H1 (cell line): ENCODE measurements around the gene MYH7B. TPM values are rescaled to one million over a fixed set of nuclear protein-coding genes. Genes with fewer than 3 reads are reported as not detected.

ENCODE experiments used
- CTCF ChIA-PET: fragments of 300-600 bp; sonication (Branson Sonifier 250); formaldehyde crosslinking; loops from one replicate; lab custom pipeline; 2021; ENCODE audit not compliant: partially characterized antibody; lab: Charles Lee
- POLR2A ChIA-PET: fragments of 300-600 bp; sonication (Branson Sonifier 250); formaldehyde crosslinking; loops from one replicate; lab custom pipeline; 2021; ENCODE audit warnings: inconsistent platforms; ENCODE audit not compliant: partially characterized antibody; lab: Charles Lee
- DNase-seq, 2 experiments: peaks; one replicate each; pipeline versions ENCODE4 v3.0.0 to v3.0.0-alpha.2; 2010 to 2022; ENCODE audit warnings: low spot score in 2 of 2, low read depth in 1 of 2, mixed read lengths in 1 of 2
- FAIRE-seq: peaks from 2 replicates; lab custom pipeline; 2011; peaks lifted over from hg19 to GRCh38; lab: Jason Lieb, UNC
- H2AFZ ChIP-seq: 2 replicates; pipeline ENCODE4 v1.8.1; 2012; ENCODE audit warnings: low read length, inconsistent platforms
- H2AK5ac ChIP-seq: 2 replicates; pipeline ENCODE4 v1.6.1; 2013; ENCODE audit warnings: low read depth, low read length
- H2BK120ac ChIP-seq: replicated peaks from 2 replicates; pipeline ENCODE3; 2013; ENCODE audit warnings: low read depth, low read length, inconsistent platforms
- H2BK12ac ChIP-seq: 2 replicates; pipeline ENCODE4 v1.6.1; 2013; ENCODE audit warnings: low read depth, low read length
- H2BK15ac ChIP-seq: 2 replicates; pipeline ENCODE4 v1.6.1; 2013; ENCODE audit warnings: low read length
- H2BK20ac ChIP-seq: 2 replicates; pipeline ENCODE4 v1.6.1; 2013; ENCODE audit warnings: low read length
- H2BK5ac ChIP-seq: 2 replicates; pipeline ENCODE4 v1.6.1; 2013; ENCODE audit warnings: low read depth, low read length
- H3K14ac ChIP-seq: 2 replicates; pipeline ENCODE4 v1.6.1; 2013; ENCODE audit warnings: inconsistent platforms; ENCODE audit not compliant: insufficient read length
- H3K18ac ChIP-seq: 2 replicates; pipeline ENCODE4 v1.6.1; 2013; ENCODE audit warnings: low read length; ENCODE audit errors: extremely low read depth
- H3K23ac ChIP-seq: 2 replicates; pipeline ENCODE4 v1.6.1; 2013; ENCODE audit warnings: inconsistent platforms; ENCODE audit not compliant: insufficient read length
- H3K23me2 ChIP-seq: 2 replicates; pipeline ENCODE4 v1.6.1; 2013; ENCODE audit warnings: low read depth, low read length
- H3K27ac ChIP-seq: 2 replicates; pipeline ENCODE4 v1.6.1; 2011; ENCODE audit warnings: low read depth, low read length, inconsistent platforms
- H3K27me3 ChIP-seq, 4 experiments: replicated peaks in 1 of 4; 1 replicate in 1 of 4; 2 replicates in 3 of 4; pipeline versions ENCODE4 v1.6.1 to v1.8.1; 2011 to 2013; ENCODE audit warnings: low read length in 3 of 4, mild to moderate bottlenecking in 3 of 4, inconsistent platforms in 2 of 4, mixed read lengths in 2 of 4, moderate library complexity in 1 of 4; ENCODE audit not compliant: control insufficient read depth in 3 of 4, insufficient read depth in 3 of 4; ENCODE audit errors: extremely low read depth in 1 of 4
- H3K36me3 ChIP-seq, 4 experiments: 2 replicates each; pipeline versions ENCODE4 v1.6.1 to v1.8.1; 2011 to 2013; ENCODE audit warnings: mild to moderate bottlenecking in 4 of 4, low read length in 3 of 4, moderate library complexity in 2 of 4, control low read depth in 1 of 4, inconsistent platforms in 1 of 4; ENCODE audit not compliant: insufficient read depth in 4 of 4, control insufficient read depth in 2 of 4
- H3K4ac ChIP-seq: replicated peaks from 2 replicates; pipeline ENCODE3; 2013; ENCODE audit warnings: low read length, low read depth, mixed read lengths, inconsistent platforms; ENCODE audit not compliant: insufficient read length
- H3K4me1 ChIP-seq, 4 experiments: replicated peaks in 1 of 4; 1 replicate in 1 of 4; 2 replicates in 3 of 4; pipeline versions ENCODE4 v1.6.1 to v1.8.1; 2011 to 2013; ENCODE audit warnings: low read length in 3 of 4, inconsistent platforms in 2 of 4, mixed read lengths in 1 of 4; ENCODE audit not compliant: insufficient read depth in 4 of 4, control insufficient read depth in 3 of 4
- H3K4me2 ChIP-seq, 2 experiments: 2 replicates each; pipeline versions ENCODE4 v1.6.1 to v1.8.1; 2011 to 2013; ENCODE audit warnings: low read depth in 2 of 2, low read length in 2 of 2, control low read depth in 1 of 2, inconsistent platforms in 1 of 2, mild to moderate bottlenecking in 1 of 2; ENCODE audit not compliant: insufficient read depth in 1 of 2
- H3K4me3 ChIP-seq, 4 experiments: fragments of 200-600, 300-600 bp in 1 of 4; sonication (generic), shearing (Covaris generic), sonication (Bioruptor Twin) in 1 of 4; 2 replicates each; pipeline versions ENCODE4 v1.5.1 to v1.8.1; 2011 to 2016; ENCODE audit warnings: low read length in 4 of 4, low read depth in 3 of 4, control low read depth in 2 of 4, inconsistent platforms in 2 of 4, mild to moderate bottlenecking in 2 of 4, mixed read lengths in 1 of 4, moderate library complexity in 1 of 4; ENCODE audit not compliant: insufficient read depth in 2 of 4; ENCODE audit errors: extremely low read depth in 1 of 4
- H3K56ac ChIP-seq: replicated peaks from 2 replicates; pipeline ENCODE3; 2013; ENCODE audit warnings: low read depth, mild to moderate bottlenecking, mixed read lengths, low read length, inconsistent platforms; ENCODE audit not compliant: insufficient read length
- H3K79me1 ChIP-seq: 2 replicates; pipeline ENCODE4 v1.6.1; 2013; ENCODE audit warnings: low read depth, low read length, control low read depth
- H3K79me2 ChIP-seq, 2 experiments: 2 replicates each; pipeline versions ENCODE4 v1.6.1 to v1.8.1; 2012 to 2013; ENCODE audit warnings: low read length in 2 of 2, mild to moderate bottlenecking in 2 of 2, inconsistent platforms in 1 of 2; ENCODE audit not compliant: insufficient read depth in 2 of 2, control insufficient read depth in 1 of 2
- H3K9ac ChIP-seq, 4 experiments: replicated peaks in 1 of 4; 1 replicate in 1 of 4; 2 replicates in 3 of 4; pipeline versions ENCODE4 v1.6.1 to v1.8.1; 2011 to 2013; ENCODE audit warnings: low read depth in 3 of 4, low read length in 3 of 4, control low read depth in 2 of 4, mild to moderate bottlenecking in 2 of 4, moderate library complexity in 2 of 4, inconsistent platforms in 1 of 4; ENCODE audit errors: extremely low read depth in 1 of 4
- H3K9me3 ChIP-seq, 2 experiments: 2 replicates each; pipeline versions ENCODE4 v1.6.1 to v1.8.1; 2012 to 2013; ENCODE audit warnings: mild to moderate bottlenecking in 2 of 2, moderate library complexity in 2 of 2, control low read depth in 1 of 2, inconsistent platforms in 1 of 2, low read depth in 1 of 2, low read length in 1 of 2, mixed read lengths in 1 of 2; ENCODE audit not compliant: insufficient read depth in 2 of 2
- H4K20me1 ChIP-seq, 2 experiments: replicated peaks in 1 of 2; 2 replicates each; pipeline versions ENCODE3 to v1.8.1; 2011 to 2013; ENCODE audit warnings: inconsistent platforms in 2 of 2, low read length in 2 of 2, mild to moderate bottlenecking in 1 of 2; ENCODE audit not compliant: insufficient read depth in 2 of 2, control insufficient read depth in 1 of 2
- H4K5ac ChIP-seq: 2 replicates; pipeline ENCODE4 v1.6.1; 2013; ENCODE audit warnings: low read length, low read depth, mixed read lengths, inconsistent platforms; ENCODE audit not compliant: insufficient read length
- H4K8ac ChIP-seq: 2 replicates; pipeline ENCODE4 v1.8.0; 2013; ENCODE audit warnings: mild to moderate bottlenecking, moderate library complexity, low read length, inconsistent platforms; ENCODE audit not compliant: insufficient read depth; ENCODE audit errors: extremely low read depth
- H4K91ac ChIP-seq: replicated peaks from 2 replicates; pipeline ENCODE3; 2013; ENCODE audit warnings: low read length, mixed read lengths, inconsistent platforms; ENCODE audit not compliant: insufficient read length
- CHD2 ChIP-seq: IDR thresholded peaks from 2 replicates; pipeline ENCODE4 v1.6.1; 2012; ENCODE audit warnings: low read length, improper control_type of control experiment
- EGR1 ChIP-seq: IDR thresholded peaks from 2 replicates; pipeline ENCODE4 v1.6.1; 2011; ENCODE audit warnings: low read depth, low read length, borderline replicate concordance
- KDM4A ChIP-seq: IDR thresholded peaks from one replicate; pipeline ENCODE4 v1.7.1; 2012; ENCODE audit warnings: low read depth, mild to moderate bottlenecking, moderate library complexity, low read length, inconsistent platforms; ENCODE audit not compliant: severe bottlenecking
- MAFK ChIP-seq: IDR thresholded peaks from 2 replicates; pipeline ENCODE4 v1.6.1; 2012; ENCODE audit warnings: low read depth, mild to moderate bottlenecking, improper control_type of control experiment, low read length
- PHF8 ChIP-seq: fragments of 200-600 bp; sonication (generic); conservative IDR thresholded peaks from 2 replicates; pipeline ENCODE4 v1.7.1; 2012; ENCODE audit warnings: low read depth, mild to moderate bottlenecking, inconsistent platforms, low read length, moderate library complexity
- RAD21 ChIP-seq, 2 experiments: IDR thresholded peaks in 1 of 2; conservative IDR thresholded peaks in 1 of 2; 2 replicates each; pipeline ENCODE4 v1.6.1; 2011; ENCODE audit warnings: low read depth in 2 of 2, low read length in 2 of 2, improper control_type of control experiment in 1 of 2, inconsistent platforms in 1 of 2, mild to moderate bottlenecking in 1 of 2, moderate library complexity in 1 of 2
- RNF2 ChIP-seq: fragments of 200-900, 300-1000 bp; sonication (generic); IDR thresholded peaks from 2 replicates; pipeline ENCODE4 v1.7.1; 2016; ENCODE audit warnings: borderline replicate concordance, low read depth, mild to moderate bottlenecking, antibody characterized with exemption, low read length; ENCODE audit not compliant: poor library complexity, severe bottlenecking; ENCODE audit errors: missing control alignments
- SIN3A ChIP-seq, 2 experiments: IDR thresholded peaks in 1 of 2; conservative IDR thresholded peaks in 1 of 2; 2 replicates each; pipeline ENCODE4 v1.6.1; 2011 to 2012; ENCODE audit warnings: low read length in 2 of 2, improper control_type of control experiment in 1 of 2, low read depth in 1 of 2, mild to moderate bottlenecking in 1 of 2
- SP1 ChIP-seq: IDR thresholded peaks from 2 replicates; pipeline ENCODE4 v1.6.1; 2011; ENCODE audit warnings: low read depth, low read length
- TCF12 ChIP-seq: IDR thresholded peaks from 2 replicates; pipeline ENCODE4 v1.6.1; 2011; ENCODE audit warnings: low read depth, mild to moderate bottlenecking, low read length
- USF2 ChIP-seq: IDR thresholded peaks from 2 replicates; pipeline ENCODE4 v1.6.1; 2011; ENCODE audit warnings: low read length, improper control_type of control experiment
- WGBS, 2 experiments: shearing (Covaris generic) in 1 of 2; methylation state at CpG; one replicate each; pipeline versions ENCODE4 v1.1.6 to v1.1.7; 2013 to 2015; ENCODE audit warnings: low lambda C conversion rate in 2 of 2, mixed read lengths in 2 of 2, inconsistent platforms in 1 of 2, low coverage in 1 of 2, missing lambda C conversion rate in 1 of 2; ENCODE audit not compliant: insufficient replicate concordance in 2 of 2, insufficient coverage in 1 of 2, insufficient read length in 1 of 2; ENCODE audit errors: extremely low coverage in 1 of 2, missing lambda C conversion rate in 1 of 2; 5-methylcytosine and 5-hydroxymethylcytosine counted together
- polyA plus RNA-seq, 7 experiments: library from polyadenylated mRNA; depleted of rRNA in 3 of 7; stranded (reverse) in 5 of 7; unstranded in 2 of 7; fragments of >200 nt in 5 of 7; fragments of 200-250 nt in 2 of 7; gene quantifications; 1 replicate in 5 of 7; 2 replicates in 1 of 7; 4 replicates in 1 of 7; pipeline versions ENCODE4 v1.2.1 to v1.2.3, GENCODE V29; 2011 to 2013; ENCODE audit warnings: missing spikeins in 2 of 7, mixed read lengths in 2 of 7
- total RNA-seq: library from RNA; stranded (reverse); fragmentation: NEBNext Ultra II Directional; extraction: Animal tissue kit (Norgen Biotek cat#: 25700); gene quantifications from 2 replicates; pipeline ENCODE4 v1.2.1, GENCODE V29; 2021

Gene MYH7B
- total and polyA plus RNA-seq, 2 of the 8 experiments (the other 6 are each of a cell fraction or from before 2014, with no cell fraction given) = 0.15 to 0.30 TPM

- FAIRE-seq (no peak), DNase-seq (no peak)
- TF ChIP-seq CHD2 (no peak), KDM4A (no peak), USF2 (no peak), TCF12 (no peak), RNF2 (no peak), MAFK (no peak), EGR1 (no peak), PHF8 (no peak), SP1 (no peak), RAD21 (IDR thresholded peaks at IDR 0.05 in 1 of 2, conservative IDR thresholded peaks at IDR 0.05 in 1 of 2; ENCODE audit: low read depth in 2 of 2, low read length in 2 of 2) (no peak), SIN3A (conservative IDR thresholded peaks at IDR 0.05 in 1 of 2, IDR thresholded peaks at IDR 0.05 in 1 of 2; ENCODE audit: low read depth in 1 of 2, low read length in 2 of 2) (no peak)
Observed at GRCh38 chr20:34989118-34989517, 33.5 kb downstream of the MYH7B start.

More at GRCh38 chr20:34989118-34989517, 33.5 kb downstream of the MYH7B start:
- Histone ChIP-seq H4K5ac (no peak overlapping the region), H2AFZ (no peak overlapping the region), H4K8ac (no peak overlapping the region), H2BK120ac (no peak overlapping the region), H3K9ac (no peak overlapping the region), H3K4ac (no peak overlapping the region), H3K4me2 (no peak overlapping the region), H2BK12ac (no peak overlapping the region), H3K27ac (no peak overlapping the region), H2BK15ac (no peak overlapping the region), H2AK5ac (no peak overlapping the region), H3K56ac (no peak overlapping the region), H4K91ac (no peak overlapping the region), H4K20me1 (peaks cover 0 to 4% of the 10 kb centered on the region in 2 experiments), H3K23me2 (no peaks in the 10 kb centered on the region), H2BK5ac (no peak overlapping the region), H3K36me3 (no peaks in the 10 kb centered on the region), H3K14ac (no peak overlapping the region), H2BK20ac (no peak overlapping the region), H3K79me1 (no peaks in the 10 kb centered on the region), H3K23ac (no peak overlapping the region), H3K79me2 (no peaks in the 10 kb centered on the region), H3K4me1 (peaks cover 0 to 21% (median 11%) of the 10 kb centered on the region in 4 experiments; a peak in 6 of 7 replicates), H3K4me3 (no peak overlapping the region), H3K18ac (no peak overlapping the region), H3K27me3 (peaks cover 0 to 5% (median 4%) of the 10 kb centered on the region in 4 experiments; a peak in 3 of 7 replicates), H3K9me3 (no peaks in the 10 kb centered on the region)
- ChIA-PET CTCF (interaction anchor here (0.6 to 2.1 kb wide), 5 partner anchors 11 to 114 kb away, joined by 3 to 8 read pairs (median 3); no protein-coding TSS in a partner anchor), POLR2A (interaction anchor here (0.9 to 1.5 kb wide), 7 partner anchors 8 to 137 kb away, joined by 3 to 5 read pairs (median 3); partner anchors contain the start of genes GSS and MYH7B)
- WGBS, 2 experiments = 91% methylated on average over 4 of the region's 4 CpGs; no CpG with 5 or more reads in 1 of the 2 experiments
